Measurements from ENCODE around the gene RPA3.

Gene RPA3

DNA sequence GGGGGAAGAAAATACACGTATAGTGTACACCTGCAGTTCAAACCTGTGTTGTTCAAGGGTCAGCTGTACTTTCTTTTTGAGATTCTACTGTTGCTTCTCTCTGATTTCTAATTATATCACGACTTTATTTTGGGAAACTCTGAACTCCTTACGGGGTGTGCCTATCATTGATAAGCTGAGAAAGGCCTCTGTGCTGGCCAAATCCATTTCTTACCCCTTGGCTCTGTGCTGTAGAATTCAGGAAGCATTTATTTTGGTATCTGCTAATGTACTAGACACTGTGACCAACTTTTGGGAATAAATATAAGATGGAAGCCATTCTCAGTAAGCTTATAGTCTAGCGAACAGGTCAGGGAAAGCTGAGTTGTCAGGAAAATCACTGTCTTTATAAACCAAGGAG lies 26.9 kb upstream of the RPA3 start:
- TF ChIP-seq, protein P1, sequence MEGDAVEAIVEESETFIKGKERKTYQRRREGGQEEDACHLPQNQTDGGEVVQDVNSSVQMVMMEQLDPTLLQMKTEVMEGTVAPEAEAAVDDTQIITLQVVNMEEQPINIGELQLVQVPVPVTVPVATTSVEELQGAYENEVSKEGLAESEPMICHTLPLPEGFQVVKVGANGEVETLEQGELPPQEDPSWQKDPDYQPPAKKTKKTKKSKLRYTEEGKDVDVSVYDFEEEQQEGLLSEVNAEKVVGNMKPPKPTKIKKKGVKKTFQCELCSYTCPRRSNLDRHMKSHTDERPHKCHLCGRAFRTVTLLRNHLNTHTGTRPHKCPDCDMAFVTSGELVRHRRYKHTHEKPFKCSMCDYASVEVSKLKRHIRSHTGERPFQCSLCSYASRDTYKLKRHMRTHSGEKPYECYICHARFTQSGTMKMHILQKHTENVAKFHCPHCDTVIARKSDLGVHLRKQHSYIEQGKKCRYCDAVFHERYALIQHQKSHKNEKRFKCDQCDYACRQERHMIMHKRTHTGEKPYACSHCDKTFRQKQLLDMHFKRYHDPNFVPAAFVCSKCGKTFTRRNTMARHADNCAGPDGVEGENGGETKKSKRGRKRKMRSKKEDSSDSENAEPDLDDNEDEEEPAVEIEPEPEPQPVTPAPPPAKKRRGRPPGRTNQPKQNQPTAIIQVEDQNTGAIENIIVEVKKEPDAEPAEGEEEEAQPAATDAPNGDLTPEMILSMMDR (IDR thresholded peaks at IDR 0.05; ENCODE audit: low read depth, low read length, missing control alignments), result no peak
- DNase-seq (ENCODE audit: extremely low read depth, low read depth), result no peak
- no peak overlapping the region for H3K4me3 ChIP-seq (replicated peaks; ENCODE audit: low read depth, low read length)

DNA sequence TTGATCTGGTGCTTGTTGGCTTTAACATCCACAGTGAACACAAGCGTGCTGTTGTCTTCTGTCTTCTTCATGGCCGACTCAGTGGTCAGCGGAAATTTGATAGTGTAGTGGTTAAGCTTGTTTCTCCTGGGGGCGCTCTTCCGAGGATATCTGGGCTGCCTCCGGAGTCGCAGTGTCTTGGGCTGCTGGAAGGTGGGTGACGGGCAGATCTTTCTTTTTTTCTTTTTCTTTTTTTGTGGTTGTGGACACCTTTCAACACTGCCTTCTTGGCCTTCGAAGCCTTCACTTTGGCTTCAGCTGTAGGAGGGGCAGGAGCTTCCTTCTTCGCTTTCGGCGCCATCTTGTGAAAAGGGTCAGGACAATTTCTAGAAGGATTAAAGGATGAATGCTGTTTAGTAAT lies 23.8 kb upstream of the RPA3 start:
- TF ChIP-seq, protein P1 (IDR thresholded peaks at IDR 0.05; ENCODE audit: low read depth, low read length, missing control alignments), result no peak
- no peak overlapping the region for H3K4me3 ChIP-seq (replicated peaks; ENCODE audit: low read depth, low read length)
- DNase-seq (ENCODE audit: extremely low read depth, low read depth), result no peak

DNA sequence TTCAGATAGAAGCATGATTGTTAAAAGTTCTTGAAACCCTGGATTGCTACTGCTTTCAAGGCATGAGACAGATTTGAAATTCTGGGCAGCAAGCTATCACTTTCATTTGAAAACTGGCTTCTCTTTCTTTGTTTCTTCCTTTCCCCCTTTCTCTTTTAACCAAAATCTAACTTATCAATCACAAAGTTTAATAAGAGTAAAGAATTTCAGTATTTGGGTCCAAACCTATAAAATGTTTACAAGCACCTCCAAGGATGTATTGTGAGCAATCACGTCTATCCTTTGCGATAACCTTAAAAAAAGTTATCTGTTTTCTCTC lies 21.6 kb upstream of the RPA3 start:
- TF ChIP-seq, protein P1 (IDR thresholded peaks at IDR 0.05; ENCODE audit: low read depth, low read length, missing control alignments), result no peak
- DNase-seq (ENCODE audit: extremely low read depth, low read depth), result no peak
- H3K4me3 ChIP-seq (replicated peaks; ENCODE audit: low read depth, low read length), result no peak overlapping the region

DNA sequence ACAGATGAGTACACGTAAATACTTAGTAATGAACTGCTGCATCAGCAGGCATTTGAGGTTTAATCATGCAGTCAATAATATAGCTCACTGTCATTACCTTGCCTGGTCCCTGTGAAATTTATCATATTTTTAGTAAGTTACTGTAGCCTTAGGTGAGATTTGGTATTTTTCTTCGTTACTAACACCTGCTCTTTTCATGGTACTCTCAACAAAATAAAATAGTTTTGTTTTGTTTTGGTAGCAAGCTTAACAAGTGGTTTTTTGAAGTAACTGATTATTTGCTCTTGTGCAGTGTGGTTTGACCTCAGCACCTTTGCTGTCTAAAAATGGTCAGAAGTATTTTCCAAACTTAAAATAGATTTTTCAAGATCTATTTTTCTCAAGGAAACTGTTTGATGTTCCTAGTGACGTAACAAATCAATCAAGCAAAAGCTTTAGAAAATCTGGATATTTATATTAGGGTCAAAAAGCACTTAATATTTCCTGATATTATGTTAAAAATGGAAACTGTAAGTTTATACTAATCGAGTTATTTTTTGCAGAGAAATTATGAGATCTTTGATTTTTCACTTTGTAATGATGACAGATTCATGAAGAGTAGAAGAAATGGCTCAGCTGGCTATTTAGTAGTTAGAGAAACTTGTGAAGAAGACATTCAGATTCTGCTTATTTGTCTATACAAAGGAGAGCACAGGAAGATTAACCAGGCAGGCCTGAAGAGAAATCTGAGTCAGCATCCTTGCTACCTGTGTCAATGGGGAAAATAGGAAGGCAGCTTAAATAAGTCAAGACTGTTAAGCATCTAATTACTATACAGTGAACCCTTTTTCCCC lies 21.0 kb upstream of the RPA3 start:
- TF ChIP-seq, protein P1 (IDR thresholded peaks at IDR 0.05; ENCODE audit: low read depth, low read length, missing control alignments), result no peak
- DNase-seq (ENCODE audit: extremely low read depth, low read depth), result no peak
- H3K4me3 ChIP-seq (replicated peaks; ENCODE audit: low read depth, low read length), result no peak overlapping the region

DNA sequence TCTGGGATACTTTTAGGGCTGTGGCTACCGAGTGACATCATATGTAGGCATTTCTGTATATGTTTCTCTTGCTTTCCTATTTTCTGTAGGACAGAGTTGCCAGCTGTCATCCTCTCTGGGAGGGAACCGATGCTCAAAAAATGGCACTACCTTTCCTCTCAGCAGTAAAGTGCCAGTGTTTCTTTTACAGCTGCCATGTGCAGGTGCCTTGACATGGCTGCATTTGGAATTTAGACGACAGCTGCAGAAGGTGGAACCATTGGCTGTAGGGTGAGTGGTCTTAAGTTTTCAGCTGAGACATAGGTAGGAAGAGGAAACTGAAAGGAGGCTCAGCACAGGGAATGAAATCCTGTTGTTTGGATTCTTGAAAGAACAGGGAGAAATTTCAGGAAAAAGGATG lies 20.2 kb upstream of the RPA3 start:
- TF ChIP-seq, protein P1 (IDR thresholded peaks at IDR 0.05; ENCODE audit: low read depth, low read length, missing control alignments), result no peak
- DNase-seq (ENCODE audit: extremely low read depth, low read depth), result no peak
- no peak overlapping the region for H3K4me3 ChIP-seq (replicated peaks; ENCODE audit: low read depth, low read length)

DNA sequence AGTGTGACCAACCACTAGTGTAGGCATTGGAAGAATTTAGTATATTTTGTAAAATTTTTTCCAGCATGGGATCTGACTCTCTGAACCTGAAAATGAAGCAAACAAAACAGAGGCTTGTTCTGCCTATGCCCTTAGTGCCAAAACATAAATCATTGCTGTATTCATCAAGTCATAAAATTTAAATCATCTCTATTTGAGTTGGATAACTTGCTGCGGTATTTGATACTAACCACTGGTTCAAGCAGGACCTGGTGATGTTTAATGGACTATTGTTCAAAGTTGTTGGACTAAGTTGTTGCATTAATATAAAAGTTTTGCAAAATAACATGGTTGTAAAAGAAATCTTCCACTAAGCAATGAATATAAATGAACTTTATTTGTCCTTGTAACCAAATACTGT lies 19.8 kb upstream of the RPA3 start:
- no peak overlapping the region for H3K4me3 ChIP-seq (replicated peaks; ENCODE audit: low read depth, low read length)
- TF ChIP-seq, protein P1 (IDR thresholded peaks at IDR 0.05; ENCODE audit: low read depth, low read length, missing control alignments), result no peak
- no peak for DNase-seq (ENCODE audit: extremely low read depth, low read depth)

DNA sequence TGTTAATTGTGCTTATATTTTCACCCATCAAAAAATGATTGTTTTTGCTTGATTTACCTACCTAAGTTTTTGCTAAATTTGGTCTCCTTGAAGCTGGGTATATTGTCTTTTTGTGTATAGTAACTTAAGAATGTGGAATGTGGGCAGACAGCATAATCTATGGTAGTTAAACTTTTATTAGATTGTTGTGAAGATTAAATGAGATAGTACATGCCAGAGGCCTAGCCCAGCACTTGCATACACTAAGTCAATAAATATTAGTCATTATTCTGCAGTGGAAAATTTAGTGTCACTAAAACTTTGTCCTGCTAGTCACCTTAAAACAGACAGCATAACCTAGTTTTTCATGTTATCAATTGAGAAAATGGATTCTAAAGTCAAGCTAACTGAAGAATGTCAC lies 19.3 kb upstream of the RPA3 start:
- TF ChIP-seq, protein P1 (IDR thresholded peaks at IDR 0.05; ENCODE audit: low read depth, low read length, missing control alignments), result no peak
- no peak for DNase-seq (ENCODE audit: extremely low read depth, low read depth)
- no peak overlapping the region for H3K4me3 ChIP-seq (replicated peaks; ENCODE audit: low read depth, low read length)

All from HFF-Myc (cell line).